ENCODE data around the gene MPG.
"Not testable (repeated sequence)": the region's sequence is repeated elsewhere in the genome, so short reads cannot be mapped to it uniquely, and the experiment has no call there.

MPG gene

GRCh38 chr16:118857-119256 is 40.8 kb downstream of the MPG start:
- no peak for DNase-seq

GRCh38 chr16:119295-119694 is 41.3 kb downstream of the MPG start:
- no peak for DNase-seq

- no peak for DNase-seq
Observed at GRCh38 chr16:119835-120491, 41.9 kb downstream of the MPG start.

- no peak for DNase-seq
Observed at GRCh38 chr16:120756-121155, 42.7 kb downstream of the MPG start.

GRCh38 chr16:122361-122760 is 44.3 kb downstream of the MPG start:
- no peak for DNase-seq

- not testable (repeated sequence) for DNase-seq
Observed at GRCh38 chr16:123558-124350, 45.7 kb downstream of the MPG start.

GRCh38 chr16:125011-125410 is 47.0 kb downstream of the MPG start:
- no peak for DNase-seq

GRCh38 chr16:129075-129474 is 51.0 kb downstream of the MPG start:
- no peak for DNase-seq

GRCh38 chr16:130533-131173 is 52.6 kb downstream of the MPG start:
- DNase-seq, result no peak

GRCh38 chr16:132120-132519 is 54.1 kb downstream of the MPG start:
- DNase-seq, result no peak

GRCh38 chr16:133716-134115 is 55.7 kb downstream of the MPG start:
- DNase-seq, result no peak
